Activated CD8-positive, alpha-beta memory T cell treated with anti-CD3 and anti-CD28 coated beads for 1 hour (primary cell): ENCODE measurements around the gene CSH1.
"Not testable (repeated sequence)": the region's sequence is repeated elsewhere in the genome, so short reads cannot be mapped to it uniquely, and the experiment has no call there.

Experiments
- DNase-seq, 2 donors: peaks; one replicate each; pipeline ENCODE4 v3.0.0-alpha.2; 2020; ENCODE audit warnings: low read depth in 1 of 2; ENCODE audit errors: extremely low read depth in 1 of 2

Gene CSH1

DNA sequence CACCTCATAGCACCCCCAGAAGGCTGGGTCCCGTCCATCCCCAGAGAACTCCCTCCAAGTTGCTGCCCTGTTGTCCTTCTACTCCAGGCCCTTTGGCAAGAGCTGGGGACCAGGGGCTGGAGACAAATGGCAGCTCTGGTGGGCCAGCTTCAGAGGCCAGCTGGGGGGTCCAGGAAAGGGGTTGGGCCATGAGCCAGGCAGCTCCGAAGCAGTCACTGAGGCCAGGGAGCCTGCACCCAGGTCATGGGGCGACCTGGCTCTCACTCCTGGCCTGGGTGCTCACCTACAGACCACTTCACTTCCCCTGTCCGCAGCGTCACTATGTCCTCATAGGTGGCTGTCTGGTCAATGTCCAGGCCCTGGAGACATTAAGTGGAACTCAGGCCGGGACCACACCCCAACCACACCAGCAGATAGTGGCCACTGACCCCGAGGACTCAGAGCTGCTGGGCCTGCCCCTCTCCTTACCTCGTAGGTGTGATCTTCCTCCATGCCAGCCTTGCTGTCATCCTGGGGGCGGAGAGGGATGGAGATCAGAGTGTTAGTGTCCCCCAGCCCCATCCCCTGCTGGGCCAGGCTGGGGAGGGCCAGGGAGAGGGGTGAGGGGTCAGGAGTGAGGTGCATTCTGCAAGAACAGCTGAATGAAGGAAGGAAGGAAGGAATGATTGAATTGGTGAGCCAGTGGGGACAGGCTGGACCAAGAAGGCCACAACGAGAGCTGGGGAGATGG is 32.8 kb upstream of the CSH1 start:
- DNase-seq = no peak

DNA sequence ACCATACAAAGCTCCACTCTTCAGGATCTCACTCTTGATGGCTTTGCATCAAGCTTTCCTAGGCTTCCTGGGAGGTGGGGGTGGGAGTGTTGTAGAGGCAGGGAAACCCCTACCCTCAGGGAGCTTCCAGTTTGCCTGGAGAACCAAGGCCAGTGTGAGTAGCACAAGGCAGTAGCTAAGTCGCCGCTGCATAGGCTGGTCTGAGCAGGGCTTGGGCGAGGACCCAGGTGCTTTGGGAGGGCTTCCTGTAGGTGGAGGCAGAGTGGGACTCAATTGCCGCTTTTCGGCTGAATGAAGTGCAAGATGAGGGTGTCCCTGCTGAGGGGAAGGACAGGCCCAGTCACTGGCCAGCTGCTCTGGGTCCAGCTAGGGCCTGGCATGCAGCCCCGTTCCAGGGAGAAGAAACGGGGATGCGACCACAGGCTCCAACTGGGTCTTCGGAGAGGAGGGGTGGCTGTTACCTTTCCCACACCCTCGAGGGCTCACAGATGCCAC is 31.8 kb upstream of the CSH1 start:
- no peak for DNase-seq

DNA sequence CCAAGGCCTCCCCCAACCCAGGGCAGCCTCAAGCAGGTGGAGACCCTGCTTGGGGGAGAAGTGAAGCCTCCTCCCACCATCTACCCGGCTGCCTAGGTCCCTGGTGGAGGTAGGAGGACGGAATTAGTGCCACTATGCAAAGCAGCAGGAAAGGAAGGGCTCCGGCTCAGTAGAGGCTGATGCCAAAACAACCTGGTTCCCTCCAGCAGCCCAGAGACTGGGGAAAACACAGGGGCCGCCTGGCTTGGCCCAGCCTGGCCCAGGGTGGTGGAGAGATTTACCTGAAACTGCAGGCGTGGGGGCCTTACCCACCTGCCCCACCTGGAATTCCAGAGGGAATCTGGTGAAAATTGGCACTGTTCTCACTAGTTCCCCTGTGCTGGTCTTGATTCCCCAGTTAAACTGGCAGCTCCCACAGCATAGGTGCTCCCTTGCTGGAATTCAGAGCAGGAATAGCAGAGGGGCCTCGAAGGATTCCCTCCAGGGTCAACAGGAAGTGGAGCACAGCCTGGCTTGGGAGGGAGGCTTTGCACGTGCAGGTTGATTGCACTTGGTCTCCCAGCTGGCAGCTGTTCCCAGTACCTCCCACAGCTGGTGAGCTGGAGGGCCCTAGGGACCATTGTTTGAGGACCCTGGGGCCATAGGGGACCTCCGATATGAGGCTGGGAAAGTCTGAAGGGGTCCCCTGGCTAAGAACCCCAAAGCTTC is 31.2 kb upstream of the CSH1 start:
- DNase-seq = no peak

DNA sequence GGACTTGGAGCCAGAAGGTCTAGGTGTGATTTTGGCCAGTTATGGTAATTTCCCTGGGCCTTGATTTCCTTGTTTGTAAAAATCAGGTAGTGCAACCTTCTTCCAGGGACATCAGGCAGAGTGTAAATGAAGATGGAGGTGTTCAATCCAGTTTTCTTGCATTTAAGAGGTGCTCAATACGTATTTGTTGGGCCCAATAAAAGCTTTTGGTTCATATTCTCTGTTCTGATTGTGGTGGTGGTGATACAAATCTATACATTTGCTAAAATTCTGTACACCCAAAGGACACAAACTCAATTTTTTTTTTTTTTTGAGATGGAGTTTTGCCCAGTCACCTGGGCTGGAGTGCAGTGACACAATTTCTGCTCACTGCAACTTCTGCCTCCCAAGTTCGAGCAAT is 29.8 kb upstream of the CSH1 start:
- no peak for DNase-seq

DNA sequence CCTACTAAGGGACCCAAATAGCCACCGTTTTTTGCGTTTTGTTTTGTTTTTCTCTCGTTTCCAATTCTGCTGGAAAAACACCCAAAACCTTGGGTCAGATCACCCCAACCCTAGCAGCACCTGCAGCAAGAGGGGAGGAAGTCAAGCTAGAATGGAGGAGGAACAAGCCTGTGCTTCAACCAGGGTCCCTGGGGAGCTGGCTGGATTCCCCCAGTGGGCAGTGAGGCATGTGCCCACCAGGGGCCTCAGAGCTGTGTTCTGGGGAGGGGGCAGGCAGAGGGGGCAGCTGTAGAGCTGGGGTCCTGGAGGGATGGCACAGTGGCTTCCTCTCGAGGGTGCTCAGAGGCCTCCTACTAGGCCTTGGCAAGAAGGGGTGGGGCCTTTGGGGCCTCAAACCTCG is 29.2 kb upstream of the CSH1 start:
- no peak for DNase-seq

DNA sequence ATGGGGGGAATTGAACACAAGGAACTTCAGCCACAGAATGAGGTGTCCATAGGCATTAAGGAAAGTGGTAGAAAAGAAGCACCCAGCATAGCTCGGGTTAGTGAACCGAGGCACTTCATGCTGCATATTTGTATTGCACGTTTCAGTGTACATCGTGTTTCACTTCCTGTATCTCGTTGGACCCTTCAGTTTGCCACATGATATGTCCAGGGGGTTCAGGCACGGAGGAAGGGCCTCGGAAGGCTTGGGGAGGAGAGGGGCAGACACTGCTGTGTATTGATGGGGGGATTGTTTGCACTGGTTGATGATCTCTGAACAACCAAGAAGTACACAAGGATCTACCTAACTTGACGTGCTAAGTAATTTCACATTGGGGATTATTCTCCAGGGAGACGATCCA is 26.0 kb upstream of the CSH1 start:
- DNase-seq = not testable (repeated sequence)

DNA sequence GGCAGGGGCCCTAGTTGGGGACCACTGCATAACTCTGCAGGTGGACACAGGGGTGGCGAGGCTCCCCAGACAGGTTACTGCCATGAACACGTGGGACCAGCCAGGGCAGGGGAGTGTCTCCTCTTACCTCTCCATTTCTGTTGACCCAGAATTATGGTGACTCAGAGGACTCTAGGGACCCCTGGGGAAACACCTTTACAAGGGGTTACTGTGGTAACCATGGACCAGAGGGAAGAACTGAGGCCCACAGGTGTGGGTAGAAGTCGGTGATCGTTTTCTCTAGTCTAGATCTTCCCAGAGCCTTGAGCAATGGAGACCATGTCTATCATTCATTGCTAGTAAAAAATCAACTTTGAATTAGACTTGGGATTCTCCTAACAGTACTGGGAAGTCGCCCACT is 24.4 kb upstream of the CSH1 start:
- DNase-seq = not testable (repeated sequence)

DNA sequence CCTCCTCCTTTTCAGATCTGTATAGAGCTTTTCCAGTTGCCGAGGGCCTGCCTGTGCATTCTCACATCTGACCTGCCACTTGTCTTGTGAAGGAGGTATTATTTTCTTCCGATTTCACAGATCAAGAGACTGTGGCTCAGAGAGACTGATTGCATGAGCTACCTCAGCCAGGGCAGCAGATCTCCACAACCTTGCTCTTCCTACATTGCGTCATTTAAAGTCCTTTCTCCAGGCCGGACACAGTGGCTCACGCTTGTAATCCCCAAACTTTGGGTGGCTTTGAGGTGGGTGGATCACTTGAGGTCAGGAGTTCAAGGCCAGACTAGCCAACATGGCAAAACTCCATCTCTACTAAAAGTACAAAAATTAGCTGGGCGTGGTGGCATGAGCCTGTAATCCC is 23.7 kb upstream of the CSH1 start:
- not testable (repeated sequence) for DNase-seq

DNA sequence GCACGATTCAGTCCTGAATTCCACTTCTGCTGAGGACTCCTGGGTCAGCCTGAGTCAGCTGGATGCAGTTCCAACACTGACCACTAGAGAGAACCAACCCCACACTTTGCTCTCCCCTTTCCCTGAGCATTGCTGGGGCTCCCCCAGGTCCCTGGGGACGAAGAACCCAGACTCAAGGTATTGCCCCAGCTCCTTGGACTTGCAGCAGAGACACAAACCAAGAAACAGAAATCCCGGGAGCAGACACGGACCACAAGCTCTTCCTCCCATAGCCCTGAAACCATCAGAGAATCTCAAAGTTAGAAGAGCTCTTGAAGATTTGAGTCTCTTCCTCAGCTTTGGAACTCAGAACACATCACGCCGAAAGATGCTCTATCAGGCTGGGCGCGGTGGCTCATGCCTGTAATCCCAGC is 22.9 kb upstream of the CSH1 start:
- peak; percentile 42 to 44 for DNase-seq

DNA sequence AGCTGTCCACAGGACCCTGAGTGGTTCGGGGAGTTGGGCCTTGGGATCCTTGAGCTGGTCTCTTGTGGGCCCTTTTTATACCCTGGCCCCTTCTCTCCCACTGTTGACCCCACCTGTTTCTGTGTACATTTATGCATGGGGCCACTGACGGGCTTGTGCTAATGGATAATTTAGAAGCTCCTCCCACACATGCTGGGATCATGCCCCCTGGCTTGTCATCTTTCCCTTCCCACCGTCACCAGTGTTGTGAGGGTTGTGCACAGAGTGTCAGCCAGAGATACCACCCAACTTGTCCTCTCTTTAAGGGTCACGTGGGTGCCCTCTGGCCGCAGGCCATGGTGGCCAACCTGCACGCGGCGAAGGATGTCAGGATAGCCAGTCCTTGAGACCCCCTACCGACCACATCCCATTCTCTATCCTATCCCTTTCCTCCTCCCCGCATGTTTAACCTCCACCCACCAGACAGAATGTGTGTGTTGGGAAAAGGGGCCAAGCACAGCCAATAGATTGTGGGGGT is 22.5 kb upstream of the CSH1 start, which contains the start of gene GH1:
Gene GH1 (minus strand): TSS at position 51 of the 517 bp plus-strand sequence. CDS start 63 bp downstream, outside the sequence.
- DNase-seq = not testable (repeated sequence)

DNA sequence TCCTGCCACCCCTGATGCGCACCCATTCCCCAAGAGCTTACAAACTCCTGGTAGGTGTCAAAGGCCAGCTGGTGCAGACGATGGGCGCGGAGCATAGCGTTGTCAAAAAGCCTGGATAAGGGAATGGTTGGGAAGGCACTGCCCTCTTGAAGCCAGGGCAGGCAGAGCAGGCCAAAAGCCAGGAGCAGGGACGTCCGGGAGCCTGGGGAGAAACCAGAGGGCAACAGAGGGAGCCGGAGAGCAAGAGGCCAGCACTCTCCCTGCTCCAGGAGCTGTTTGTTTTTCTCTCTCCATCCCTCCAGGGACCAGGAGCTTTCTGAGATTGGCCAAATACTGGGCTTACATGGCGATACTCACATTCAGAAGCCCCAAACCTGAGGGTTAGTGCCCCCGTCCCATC is 21.9 kb upstream of the CSH1 start:
- DNase-seq = no peak

DNA sequence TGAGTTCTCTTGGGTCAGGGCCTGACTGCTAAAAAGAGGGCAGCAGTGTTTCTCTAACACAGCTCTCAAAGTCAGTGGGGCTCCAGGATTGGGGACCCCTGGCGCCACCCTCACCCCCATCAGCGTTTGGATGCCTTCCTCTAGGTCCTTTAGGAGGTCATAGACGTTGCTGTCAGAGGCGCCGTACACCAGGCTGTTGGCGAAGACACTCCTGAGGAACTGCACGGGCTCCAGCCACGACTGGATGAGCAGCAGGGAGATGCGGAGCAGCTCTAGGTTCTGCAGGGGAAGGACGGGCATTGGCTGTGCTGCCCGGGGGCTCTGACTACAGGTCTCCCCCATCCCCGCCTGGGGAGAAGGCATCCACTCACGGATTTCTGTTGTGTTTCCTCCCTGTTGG is 21.3 kb upstream of the CSH1 start:
- DNase-seq = no peak

DNA sequence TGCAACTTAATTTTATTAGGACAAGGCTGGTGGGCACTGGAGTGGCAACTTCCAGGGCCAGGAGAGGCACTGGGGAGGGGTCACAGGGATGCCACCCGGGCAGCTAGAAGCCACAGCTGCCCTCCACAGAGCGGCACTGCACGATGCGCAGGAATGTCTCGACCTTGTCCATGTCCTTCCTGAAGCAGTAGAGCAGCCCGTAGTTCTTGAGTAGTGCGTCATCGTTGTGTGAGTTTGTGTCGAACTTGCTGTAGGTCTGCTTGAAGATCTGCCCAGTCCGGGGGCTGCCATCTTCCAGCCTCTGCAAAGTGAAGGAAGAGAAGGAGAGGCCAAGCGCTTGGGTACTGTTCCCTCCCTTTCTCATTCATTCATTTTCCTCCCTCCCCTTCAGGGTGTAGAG is 20.8 kb upstream of the CSH1 start:
- DNase-seq = not testable (repeated sequence)

DNA sequence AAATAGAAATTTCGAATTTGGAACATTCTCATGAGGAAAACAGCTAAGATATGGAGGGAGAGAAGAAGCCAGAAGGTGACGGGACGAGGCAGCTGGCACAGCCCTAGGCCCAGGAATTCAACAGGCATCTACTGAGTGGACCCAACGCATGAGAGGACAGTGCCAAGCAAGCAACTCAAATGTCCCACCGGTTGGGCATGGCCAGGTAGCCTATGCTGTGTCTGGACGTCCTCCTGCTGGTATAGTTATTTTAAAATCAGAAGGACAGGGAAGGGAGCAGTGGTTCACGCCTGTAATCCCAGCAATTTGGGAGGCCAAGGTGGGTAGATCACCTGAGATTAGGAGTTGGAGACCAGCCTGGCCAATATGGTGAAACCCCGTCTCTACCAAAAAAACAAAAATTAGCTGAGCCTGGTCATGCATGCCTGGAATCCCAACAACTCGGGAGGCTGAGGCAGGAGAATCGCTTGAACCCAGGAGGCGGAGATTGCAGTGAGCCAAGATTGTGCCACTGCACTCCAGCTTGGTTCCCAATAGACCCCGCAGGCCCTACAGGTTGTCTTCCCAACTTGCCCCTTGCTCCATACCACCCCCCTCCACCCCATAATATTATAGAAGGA is 20.3 kb upstream of the CSH1 start:
- no peak for DNase-seq

DNA sequence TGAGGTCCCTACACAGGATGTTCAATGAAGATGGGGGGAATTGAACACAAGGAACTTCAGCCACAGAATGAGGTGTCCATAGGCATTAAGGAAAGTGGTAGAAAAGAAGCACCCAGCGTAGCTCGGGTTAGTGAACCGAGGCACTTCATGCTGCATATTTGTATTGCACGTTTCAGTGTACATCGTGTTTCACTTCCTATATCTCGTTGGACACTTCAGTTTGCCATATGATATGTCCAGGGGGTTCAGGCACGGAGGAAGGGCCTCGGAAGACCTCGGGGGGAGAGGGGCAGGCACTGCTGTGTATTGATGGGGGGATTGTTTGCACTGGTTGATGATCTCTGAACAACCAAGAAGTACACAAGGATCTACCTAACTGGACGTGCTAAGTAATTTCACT is 19.4 kb upstream of the CSH1 start:
- not testable (repeated sequence) for DNase-seq

DNA sequence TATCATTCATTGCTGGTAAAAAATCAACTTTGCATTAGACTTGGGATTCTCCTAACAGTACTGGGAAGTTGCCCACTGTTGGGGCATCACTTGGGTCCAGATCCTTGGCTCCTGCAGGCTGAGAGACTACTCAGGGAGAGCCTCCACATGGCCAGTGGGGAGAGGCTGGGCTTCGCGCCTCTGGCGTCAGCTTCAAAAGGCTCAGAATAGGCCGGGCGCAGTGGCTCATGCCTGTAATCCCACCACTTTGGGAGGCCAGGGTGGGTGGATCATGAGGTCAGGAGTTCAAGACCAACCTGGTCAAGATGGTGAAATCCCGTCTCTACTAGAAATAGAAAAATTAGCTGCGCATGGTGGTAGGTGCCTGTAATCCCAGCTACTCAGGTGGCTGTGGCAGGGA is 18.1 kb upstream of the CSH1 start:
- no peak for DNase-seq

DNA sequence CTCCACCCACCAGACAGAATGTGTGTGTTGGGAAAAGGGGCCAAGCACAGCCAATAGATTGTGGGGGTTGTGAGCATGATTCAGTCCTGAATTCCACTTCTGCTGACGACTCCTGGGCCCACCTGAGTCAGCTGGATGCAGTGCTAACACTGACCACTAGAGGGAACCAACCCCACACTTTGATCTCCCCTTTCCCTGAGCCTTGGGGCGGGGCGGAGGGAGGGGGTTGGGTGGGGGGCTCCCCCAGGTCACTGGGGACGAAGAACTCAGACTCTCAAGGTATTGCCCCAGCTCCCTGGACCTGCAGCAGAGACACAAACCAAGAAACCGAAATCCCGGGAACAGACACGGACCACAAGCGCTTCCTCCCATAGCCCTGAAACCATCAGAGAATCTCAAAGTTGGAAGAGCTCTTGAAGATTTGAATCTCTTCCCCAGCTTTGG is 15.3 kb upstream of the CSH1 start:
- peak; percentile 21 to 33 for DNase-seq

DNA sequence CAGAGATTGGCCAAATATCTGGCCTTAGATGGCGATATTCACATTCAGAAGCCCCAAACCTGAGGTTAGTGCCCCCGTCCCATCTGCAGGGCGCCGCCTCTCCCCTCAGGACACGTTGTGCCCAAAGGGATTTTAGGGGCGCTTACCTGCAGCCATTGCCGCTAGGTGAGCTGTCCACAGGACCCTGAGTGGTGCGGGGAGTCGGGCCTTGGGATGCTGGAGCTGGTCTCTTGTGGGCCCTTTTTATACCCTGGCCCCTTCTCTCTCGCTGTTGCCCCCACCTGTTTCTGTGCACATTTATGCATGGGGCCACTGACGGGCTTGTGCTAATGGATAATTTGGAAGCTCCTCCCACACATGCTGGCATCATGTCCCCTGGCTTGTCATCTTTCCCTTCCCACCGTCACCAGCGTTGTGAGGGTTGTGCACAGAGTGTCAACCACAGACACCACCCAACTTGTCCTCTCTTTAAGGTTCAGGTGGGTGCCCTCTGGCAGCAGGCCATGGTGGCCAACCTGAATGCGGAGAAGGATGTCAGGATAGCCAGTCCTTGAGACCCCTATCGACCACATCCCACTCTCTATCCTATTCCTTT is 14.8 kb upstream of the CSH1 start, which contains the start of gene CSHL1:
Gene CSHL1 (minus strand): TSS at position 218 of the 595 bp plus-strand sequence. CDS start 62 bp downstream, at position 156.
- no peak for DNase-seq

DNA sequence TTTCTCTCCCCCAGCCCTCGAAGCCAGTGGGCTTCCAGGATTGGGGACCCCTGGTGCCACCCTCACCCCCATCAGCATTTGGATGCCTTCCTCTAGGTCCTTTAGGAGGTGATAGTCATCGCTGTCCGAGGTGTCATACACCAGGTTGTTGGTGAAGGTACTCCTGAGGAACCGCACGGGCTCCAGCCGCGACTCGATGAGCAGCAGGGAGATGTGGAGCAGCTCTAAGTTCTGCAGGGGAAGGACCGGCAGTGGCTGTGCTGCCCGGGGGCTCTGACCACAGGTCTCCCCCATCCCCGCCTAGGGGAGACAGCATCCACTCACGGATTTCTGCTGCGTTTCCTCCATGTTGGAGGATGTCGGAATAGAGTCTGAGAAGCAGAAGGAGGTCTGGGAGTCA is 13.7 kb upstream of the CSH1 start:
- no peak for DNase-seq

DNA sequence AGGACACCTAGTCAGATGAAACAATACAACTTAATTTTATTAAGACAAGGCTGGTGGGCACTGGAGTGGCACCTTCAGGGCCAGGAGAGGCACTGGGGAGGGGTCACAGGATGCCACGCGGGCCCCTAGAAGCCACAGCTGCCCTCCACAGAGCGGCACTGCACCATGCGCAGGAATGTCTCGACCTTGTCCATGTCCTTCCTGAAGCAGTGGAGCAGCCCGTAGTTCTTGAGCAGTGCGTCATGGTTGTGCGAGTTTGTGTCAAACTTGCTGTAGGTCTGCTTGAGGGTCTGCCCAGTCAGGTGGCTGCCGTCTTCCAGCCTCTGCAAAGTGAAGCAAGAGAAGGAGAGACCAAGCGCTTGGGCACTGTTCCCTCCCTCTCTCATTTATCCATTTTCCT is 13.2 kb upstream of the CSH1 start:
- not testable (repeated sequence) for DNase-seq
